Middle frontal gyrus (tissue), 1 donor: ENCODE measurements around the gene SDHA.
"Not testable (repeated sequence)": the region's sequence is repeated elsewhere in the genome, so short reads cannot be mapped to it uniquely, and the experiment has no call there.

Experiments used
- DNase-seq: peaks from one replicate; pipeline ENCODE4 v3.0.0-alpha.2; 2015; ENCODE audit warnings: low spot score; ENCODE audit errors: extremely low spot score

Gene SDHA

GRCh38 chr5:197031-197430 lies 21.1 kb upstream of the SDHA start:
- not testable (repeated sequence) for DNase-seq

DNA sequence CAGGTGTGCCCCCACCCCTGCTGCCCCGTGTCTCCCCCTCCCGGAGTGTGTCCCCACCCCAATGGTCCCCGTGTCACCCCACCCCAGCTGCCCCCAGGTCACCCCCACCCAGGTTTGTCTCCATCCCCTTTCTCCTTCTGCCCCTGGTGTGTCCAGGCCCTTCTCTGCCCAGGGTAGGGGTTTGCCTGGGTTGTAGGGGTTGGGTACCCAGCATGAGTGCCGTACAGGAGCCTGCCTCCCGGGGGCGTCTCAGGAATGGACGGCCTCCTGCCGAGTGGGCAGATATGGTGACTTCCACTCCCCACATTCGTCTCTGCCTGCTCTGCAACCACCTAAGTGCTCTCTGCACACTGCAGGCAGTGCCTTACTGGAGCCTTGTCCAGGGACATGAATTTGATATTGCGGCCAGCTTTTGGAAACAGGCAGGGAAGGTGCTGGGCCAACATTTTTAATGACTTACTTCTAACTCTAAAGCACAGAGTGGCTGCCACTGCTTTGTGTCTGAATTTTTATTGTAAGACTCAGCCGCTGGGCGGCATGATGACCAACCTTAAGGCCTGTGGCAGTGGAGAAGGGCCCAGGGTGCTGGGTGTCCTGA lies 20.1 kb upstream of the SDHA start:
- no peak for DNase-seq

GRCh38 chr5:198516-199196 lies 19.5 kb upstream of the SDHA start:
- no peak for DNase-seq

GRCh38 chr5:199197-199949 lies 18.7 kb upstream of the SDHA start:
- DNase-seq: no peak

GRCh38 chr5:199950-200645 lies 18.0 kb upstream of the SDHA start:
- no peak for DNase-seq

GRCh38 chr5:200985-201384 lies 17.1 kb upstream of the SDHA start:
- DNase-seq: no peak

DNA sequence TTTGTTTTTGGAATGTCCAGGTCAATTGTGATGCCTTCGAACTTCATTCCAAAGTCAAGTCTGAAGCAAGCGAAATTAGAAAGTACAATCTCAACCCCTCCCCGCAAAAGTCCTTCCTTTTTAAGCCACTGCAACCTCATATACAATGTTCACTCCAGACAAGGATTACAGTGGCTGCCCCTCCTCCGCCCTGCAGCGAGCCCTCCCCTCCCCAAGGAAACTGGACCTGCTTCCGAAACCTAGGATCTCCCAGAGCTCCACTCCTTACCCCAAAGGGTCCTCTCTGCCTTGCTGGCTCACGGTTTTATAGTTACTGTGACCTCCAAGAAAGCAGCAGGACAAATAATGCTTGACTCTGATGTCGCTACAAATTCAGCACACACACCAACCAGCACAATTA lies 16.4 kb upstream of the SDHA start:
- DNase-seq: no peak

- no peak for DNase-seq
Observed at GRCh38 chr5:203246-203930, 14.7 kb upstream of the SDHA start.

DNA sequence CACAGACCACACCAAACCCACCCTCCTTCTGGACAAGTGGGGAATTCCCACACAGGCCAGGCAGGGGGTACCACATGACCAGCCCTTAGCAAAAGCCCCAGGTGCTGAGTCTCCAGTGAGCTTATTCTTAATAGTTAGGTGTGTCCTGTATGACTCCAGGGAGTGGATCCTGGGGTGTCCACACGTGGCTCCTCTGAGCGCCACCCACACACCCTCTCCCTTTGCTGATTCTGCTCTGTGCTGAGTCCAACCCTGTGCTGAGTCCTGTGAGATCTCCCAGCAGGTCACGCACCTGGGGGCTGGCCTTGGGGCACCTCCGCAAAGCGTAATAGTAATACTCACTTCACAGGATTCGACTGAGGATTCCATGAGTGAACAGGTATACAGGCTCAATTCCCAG lies 14.1 kb upstream of the SDHA start:
- no peak for DNase-seq

DNA sequence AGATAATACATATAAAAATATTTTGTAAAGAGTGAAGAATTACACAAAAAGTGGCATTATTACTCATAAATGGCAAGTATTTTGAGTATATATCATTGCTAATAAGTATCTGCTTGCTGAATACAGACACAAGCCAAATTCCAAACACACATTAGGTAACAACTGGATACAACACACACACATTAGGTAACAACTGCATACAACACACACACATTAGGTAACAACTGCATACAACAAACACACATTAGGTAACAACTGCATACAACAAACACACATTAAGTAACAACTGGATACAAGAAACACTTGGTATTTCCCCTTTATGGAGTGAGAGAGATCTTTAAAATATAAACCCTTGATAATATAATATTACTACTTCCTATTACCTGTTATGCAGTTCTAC lies 13.7 kb upstream of the SDHA start:
- no peak for DNase-seq

DNA sequence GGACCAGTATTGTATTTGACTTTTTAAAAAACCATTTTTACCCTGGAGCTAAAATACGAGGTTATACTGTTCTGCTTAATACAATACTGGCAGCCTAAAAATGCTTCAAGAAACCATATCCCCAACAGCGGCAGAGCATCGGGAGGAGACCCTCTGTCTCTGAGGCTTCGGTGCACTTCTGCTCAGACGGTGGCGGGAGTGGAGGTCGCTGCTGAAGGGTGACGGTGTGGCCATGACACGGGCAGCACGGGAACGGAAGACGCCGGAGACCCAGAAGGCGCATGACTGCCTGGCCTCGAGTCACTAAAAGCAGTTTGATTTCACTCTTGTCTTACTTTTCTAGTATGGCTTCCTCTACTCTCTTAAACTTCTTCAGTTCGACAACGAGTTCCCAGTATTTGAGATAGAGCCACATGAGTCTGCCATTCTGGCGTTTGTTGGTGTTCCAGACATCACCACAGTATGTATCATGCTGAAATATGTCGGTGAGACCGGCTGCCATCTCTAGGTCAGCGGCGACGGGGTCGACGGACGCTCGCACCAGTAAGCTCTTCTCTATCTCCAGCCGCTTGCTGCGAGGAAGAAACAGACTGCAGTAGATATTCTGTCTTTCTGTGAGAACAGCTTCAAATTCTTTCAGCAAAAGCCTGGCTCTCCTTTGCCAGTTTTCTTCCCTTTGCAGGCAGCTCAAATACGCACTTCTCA lies 13.0 kb upstream of the SDHA start:
- no peak for DNase-seq

DNA sequence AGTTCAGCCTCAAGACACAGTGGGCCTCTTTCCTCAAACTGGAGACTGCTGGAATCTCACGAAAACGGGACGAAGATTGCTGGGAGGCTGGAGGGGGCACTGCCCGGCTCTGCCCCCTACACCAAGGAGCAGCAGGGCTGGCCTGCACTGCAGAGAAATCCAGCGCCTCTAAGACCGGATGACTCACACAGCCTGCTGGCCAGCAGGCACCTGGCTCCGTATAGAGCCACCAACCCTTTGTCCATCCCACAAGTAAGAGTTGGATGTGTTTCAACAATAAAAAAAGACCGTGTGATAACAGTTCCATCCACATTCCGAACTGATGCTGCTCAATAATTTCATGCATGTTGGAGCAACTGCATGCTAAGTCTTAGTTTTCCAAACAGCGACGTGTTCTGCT lies 11.7 kb upstream of the SDHA start:
- no peak for DNase-seq

DNA sequence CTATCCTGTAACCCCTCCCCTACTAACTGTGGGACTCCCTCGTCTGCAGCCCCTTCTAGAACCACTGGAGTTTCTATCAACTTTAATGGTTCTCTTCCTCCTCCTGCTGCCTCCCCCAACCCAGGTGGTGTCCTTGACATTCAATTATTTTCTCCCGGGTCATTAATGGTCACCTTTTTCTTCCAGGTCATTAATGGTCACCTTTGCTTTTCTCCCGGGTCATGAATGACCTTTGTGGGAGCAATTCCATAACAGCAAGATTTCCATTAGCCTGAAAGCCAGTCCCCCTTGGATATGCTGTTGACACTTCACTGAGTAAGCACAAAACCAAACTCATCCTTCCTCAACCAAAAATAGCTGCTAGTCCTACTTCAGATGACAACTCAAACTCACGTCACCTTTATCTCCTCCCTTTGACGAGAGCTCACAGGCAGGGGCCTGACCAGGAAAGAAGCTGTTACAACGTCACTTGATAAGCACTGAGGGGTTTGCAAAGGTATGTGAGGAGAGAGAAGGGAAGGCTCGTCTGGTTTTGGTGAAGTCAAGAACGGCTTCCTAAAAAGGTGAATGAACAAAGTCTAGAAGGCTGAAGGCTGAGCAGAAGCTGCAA lies 11.1 kb upstream of the SDHA start:
- no peak for DNase-seq

- no peak for DNase-seq
Observed at GRCh38 chr5:207599-207998, 10.5 kb upstream of the SDHA start.

DNA sequence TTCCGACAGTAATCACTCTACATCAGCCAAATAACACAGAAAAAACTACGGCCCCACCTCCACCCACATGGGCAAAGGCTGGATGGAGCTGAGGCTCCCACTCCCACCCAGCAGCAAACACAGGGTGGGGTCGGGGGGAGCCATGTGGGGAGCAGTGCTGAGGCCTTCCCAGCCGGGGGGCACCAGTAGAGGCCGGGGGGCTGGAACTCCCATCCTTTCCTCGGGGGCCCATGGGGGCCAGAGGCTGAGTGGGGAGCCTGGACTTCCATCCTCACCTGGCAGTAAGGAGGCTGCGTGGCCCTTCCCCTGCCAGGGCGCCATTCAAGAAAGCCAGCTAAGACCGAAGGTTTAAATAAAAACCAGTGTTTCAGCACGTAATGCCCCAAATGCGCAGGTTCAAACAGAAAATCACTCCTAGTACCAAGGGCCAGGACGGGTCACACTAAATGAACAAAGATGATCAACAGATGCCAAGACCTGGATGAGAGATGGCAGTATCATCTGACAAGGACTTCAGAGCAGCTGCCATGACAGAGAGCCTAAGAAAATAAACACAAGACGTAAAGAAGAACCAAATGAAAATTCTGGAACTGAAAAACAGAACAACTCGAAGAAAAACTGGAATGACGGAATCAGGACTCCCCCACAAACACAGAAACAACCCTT lies 9.5 kb upstream of the SDHA start:
- DNase-seq: no peak

- no peak for DNase-seq
Observed at GRCh38 chr5:213803-214395, 4.2 kb upstream of the SDHA start.

- not testable (repeated sequence) for DNase-seq
Observed at GRCh38 chr5:215256-215655, 2.9 kb upstream of the SDHA start.

- DNase-seq: not testable (repeated sequence)
Observed at GRCh38 chr5:216076-216475, 2.0 kb upstream of the SDHA start.

DNA sequence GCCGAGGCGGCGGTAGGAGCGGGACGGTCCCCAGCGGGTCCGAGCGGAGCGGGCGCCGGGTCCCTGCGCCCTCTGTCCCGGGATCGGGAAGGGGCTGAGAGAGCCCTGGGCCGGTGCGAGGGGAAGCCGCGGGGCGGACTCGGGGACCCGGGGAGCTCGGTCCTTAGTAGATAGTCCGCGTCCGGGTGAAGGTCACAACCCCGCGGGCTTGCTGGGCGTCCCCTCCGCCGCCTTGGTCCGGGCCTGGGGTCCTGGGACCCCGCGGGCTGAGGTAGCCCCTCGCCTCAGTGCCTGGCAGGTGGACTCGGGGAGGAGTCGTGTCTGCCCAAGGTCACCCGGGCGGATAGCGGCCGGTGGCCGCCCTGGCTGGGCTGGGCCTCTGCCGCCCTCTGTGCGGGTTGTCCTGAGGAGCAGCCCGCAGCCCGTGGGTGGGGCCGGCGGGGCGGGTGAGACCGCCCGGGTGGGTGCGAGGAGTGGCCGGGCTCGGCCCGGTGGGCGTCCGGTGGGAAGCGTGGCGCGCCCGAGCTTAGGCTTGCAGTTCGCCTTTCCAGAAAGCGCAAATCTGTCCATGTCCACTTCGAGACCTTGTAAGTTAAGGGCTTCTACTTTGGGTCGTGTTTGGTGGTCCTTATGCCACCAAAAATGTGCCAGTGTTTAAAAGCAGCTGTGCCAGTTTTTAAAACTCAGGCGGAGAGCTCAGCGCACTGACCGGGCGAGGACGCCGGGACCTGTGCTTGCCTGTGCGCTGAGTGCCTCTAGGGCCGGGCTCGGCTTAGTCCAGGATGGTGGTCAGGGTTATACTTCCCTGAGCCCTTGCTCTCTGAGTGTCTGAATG lies 554 bp downstream of the SDHA start:
- DNase-seq: no peak
